Lung (tissue), 12 donors: ENCODE data around the gene PPP2R2C. TPM values are rescaled to one million over a fixed set of nuclear protein-coding genes. Genes with fewer than 3 reads are reported as not detected.

Experiments used
- ATAC-seq: fragments of 200-7000 bp; cut with Tn5 transposase; one replicate; pipeline ENCODE4 v1.9.1; 2020; ENCODE audit warnings: moderate number of reproducible peaks; ENCODE audit not compliant: insufficient read depth, low FRiP score
- DNase-seq, 3 donors: peaks; one replicate each; pipeline ENCODE4 v3.0.0-alpha.2; 2013 to 2017
- H3K27ac ChIP-seq, 2 donors: one replicate each; pipeline ENCODE4 v1.5.1; 2013; ENCODE audit warnings: mild to moderate bottlenecking in 2 of 2, moderate library complexity in 2 of 2, control low read depth in 1 of 2, inconsistent platforms in 1 of 2, low read depth in 1 of 2, low read length in 1 of 2
- H3K27me3 ChIP-seq, 3 donors: one replicate each; pipeline ENCODE4 v1.5.1; 2013; ENCODE audit warnings: low read length in 2 of 3; ENCODE audit not compliant: control insufficient read depth in 3 of 3, insufficient read depth in 3 of 3
- H3K36me3 ChIP-seq, 4 donors: one replicate each; pipeline ENCODE4 v1.5.1; 2013; ENCODE audit warnings: low read length in 4 of 4, mild to moderate bottlenecking in 1 of 4, moderate library complexity in 1 of 4; ENCODE audit not compliant: control insufficient read depth in 4 of 4, insufficient read depth in 4 of 4
- H3K4me1 ChIP-seq, 5 donors: one replicate each; pipeline ENCODE4 v1.5.1; 2013; ENCODE audit warnings: low read length in 5 of 5, mild to moderate bottlenecking in 2 of 5, moderate library complexity in 1 of 5; ENCODE audit not compliant: control insufficient read depth in 5 of 5, insufficient read depth in 5 of 5
- H3K4me3 ChIP-seq: one replicate; pipeline ENCODE4 v1.5.1; 2013; ENCODE audit warnings: mild to moderate bottlenecking, control low read depth, moderate library complexity
- H3K9ac ChIP-seq, 2 donors: one replicate each; pipeline ENCODE4 v1.5.1; 2013; ENCODE audit warnings: low read length in 2 of 2, control low read depth in 1 of 2; ENCODE audit not compliant: insufficient read depth in 1 of 2
- H3K9me3 ChIP-seq, 4 donors: one replicate each; pipeline ENCODE4 v1.5.1; 2013; ENCODE audit warnings: low read length in 3 of 4, mild to moderate bottlenecking in 1 of 4, moderate library complexity in 1 of 4; ENCODE audit not compliant: control insufficient read depth in 4 of 4, insufficient read depth in 3 of 4
- WGBS, 2 donors: extraction: QIAGEN DNeasy Blood & Tissue Kit; methylation state at CpG; one replicate each; pipeline ENCODE4 v1.1.7; 2013; 5-methylcytosine and 5-hydroxymethylcytosine counted together
- polyA plus RNA-seq, 2 donors: library from polyadenylated mRNA; stranded (reverse); fragments of 200-250 nt; gene quantifications; one replicate each; pipeline ENCODE4 v1.2.1, GENCODE V29; 2013
- total RNA-seq, 2 donors: library from RNA; depleted of rRNA in 1 of 2; stranded (reverse); fragments of >200 nt in 1 of 2; gene quantifications; one replicate each; pipeline ENCODE4 v1.2.1, GENCODE V29; 2014 to 2021
- TF ChIP-seq, protein P1 (sequence below): IDR thresholded peaks from 2 replicates; pipeline ENCODE4 v1.5.1; 2012; ENCODE audit warnings: mild to moderate bottlenecking; ENCODE audit errors: control extremely low read depth, extremely low read depth
- donor health status: control.
- donor health status: control.
- donor health status: Bipolar disorder and iron deficiency.
- donor health status: healthy.
- donor health status: DM: yes; HTN: yes; CAD: no.

The PPP2R2C gene
- total and polyA plus RNA-seq, 4 donors, result 0.03 to 0.57 (median 0.04) TPM

DNA sequence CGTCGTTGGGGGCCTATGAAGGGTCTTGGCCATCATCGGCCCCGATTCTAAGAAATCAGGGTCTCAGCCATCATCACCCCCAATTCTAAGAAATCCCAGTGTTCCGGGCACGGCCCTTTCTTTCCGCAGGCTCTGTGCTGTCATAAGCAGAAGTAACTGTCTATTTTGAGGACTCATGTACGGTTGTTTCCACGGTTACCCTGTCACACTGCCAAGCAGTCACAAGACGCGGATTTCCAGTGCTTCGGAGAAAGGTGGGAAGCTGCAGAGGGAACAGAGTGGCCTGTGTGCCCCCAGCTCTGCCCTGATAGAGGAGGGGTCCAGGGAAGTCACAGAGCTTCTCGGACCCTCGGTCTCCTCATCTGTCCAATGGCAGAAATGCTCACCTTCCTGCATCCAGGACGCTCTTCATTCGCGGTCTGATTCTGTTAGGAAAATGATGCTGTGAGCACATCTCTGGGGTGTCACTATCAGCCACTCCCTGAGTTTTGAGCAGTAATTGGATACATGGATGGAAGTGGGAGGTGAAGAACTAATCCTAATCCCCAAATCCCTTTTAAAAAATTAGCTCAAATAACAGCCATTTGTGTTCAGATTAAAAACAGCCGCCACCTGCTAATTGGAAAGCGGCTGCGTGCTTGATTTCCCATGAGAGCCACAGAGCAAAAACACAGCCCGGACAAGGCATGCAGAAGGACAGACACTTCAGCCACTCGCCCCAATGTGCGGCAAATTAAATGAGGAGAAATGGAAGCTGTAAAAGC lies 129.7 kb downstream of the PPP2R2C start:
- no peak for ATAC-seq
- no peak overlapping the region for H3K4me3 ChIP-seq
- peaks cover 0 to 10% (median 0%) of the 10 kb centered on the region in 4 donors for H3K9me3 ChIP-seq
- H3K9ac ChIP-seq, result no peak overlapping the region
- TF ChIP-seq, protein P1, sequence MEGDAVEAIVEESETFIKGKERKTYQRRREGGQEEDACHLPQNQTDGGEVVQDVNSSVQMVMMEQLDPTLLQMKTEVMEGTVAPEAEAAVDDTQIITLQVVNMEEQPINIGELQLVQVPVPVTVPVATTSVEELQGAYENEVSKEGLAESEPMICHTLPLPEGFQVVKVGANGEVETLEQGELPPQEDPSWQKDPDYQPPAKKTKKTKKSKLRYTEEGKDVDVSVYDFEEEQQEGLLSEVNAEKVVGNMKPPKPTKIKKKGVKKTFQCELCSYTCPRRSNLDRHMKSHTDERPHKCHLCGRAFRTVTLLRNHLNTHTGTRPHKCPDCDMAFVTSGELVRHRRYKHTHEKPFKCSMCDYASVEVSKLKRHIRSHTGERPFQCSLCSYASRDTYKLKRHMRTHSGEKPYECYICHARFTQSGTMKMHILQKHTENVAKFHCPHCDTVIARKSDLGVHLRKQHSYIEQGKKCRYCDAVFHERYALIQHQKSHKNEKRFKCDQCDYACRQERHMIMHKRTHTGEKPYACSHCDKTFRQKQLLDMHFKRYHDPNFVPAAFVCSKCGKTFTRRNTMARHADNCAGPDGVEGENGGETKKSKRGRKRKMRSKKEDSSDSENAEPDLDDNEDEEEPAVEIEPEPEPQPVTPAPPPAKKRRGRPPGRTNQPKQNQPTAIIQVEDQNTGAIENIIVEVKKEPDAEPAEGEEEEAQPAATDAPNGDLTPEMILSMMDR, result no peak
- peaks cover 0 to 18% (median 6%) of the 10 kb centered on the region in 3 donors for H3K27me3 ChIP-seq
- peak; percentile 49 to 72 (median 64) for DNase-seq
- no peaks in the 10 kb centered on the region for H3K36me3 ChIP-seq
- 61 to 64% methylated on average over 23 of the region's 23 CpGs for WGBS, 2 donors
- H3K27ac ChIP-seq, result no peak overlapping the region
- H3K4me1 ChIP-seq, result no peaks in the 10 kb centered on the region

DNA sequence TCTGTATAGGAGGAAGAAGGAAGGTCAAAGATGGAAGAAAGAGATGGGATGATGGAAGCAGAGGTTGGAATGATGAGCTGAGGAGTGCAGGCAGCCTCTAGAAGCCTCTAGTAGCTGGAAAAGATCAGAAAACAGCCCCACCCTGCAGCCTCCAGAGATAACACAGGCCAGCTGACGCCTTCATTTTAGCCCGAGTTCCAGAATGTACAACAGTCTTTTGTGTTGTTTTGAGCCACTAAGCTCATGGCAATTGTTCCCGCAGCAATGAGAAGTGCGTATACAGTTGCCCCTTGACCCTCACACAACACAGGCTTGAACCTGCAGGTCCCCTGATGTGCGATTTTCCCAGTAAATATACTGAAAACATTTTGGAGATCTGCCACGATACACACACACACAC lies 130.7 kb downstream of the PPP2R2C start:
- Histone ChIP-seq H3K9ac (no peak overlapping the region), H3K9me3 (peaks cover 0 to 10% (median 0%) of the 10 kb centered on the region in 4 donors), H3K27me3 (peaks cover 0 to 19% (median 7%) of the 10 kb centered on the region in 3 donors), H3K27ac (no peak overlapping the region), H3K36me3 (no peaks in the 10 kb centered on the region), H3K4me1 (no peaks in the 10 kb centered on the region), H3K4me3 (no peak overlapping the region)
- TF ChIP-seq, protein P1, result no peak
- DNase-seq, result no peak
- ATAC-seq, result no peak
- 71 to 75% methylated on average over 6 of the region's 6 CpGs for WGBS, 2 donors

DNA sequence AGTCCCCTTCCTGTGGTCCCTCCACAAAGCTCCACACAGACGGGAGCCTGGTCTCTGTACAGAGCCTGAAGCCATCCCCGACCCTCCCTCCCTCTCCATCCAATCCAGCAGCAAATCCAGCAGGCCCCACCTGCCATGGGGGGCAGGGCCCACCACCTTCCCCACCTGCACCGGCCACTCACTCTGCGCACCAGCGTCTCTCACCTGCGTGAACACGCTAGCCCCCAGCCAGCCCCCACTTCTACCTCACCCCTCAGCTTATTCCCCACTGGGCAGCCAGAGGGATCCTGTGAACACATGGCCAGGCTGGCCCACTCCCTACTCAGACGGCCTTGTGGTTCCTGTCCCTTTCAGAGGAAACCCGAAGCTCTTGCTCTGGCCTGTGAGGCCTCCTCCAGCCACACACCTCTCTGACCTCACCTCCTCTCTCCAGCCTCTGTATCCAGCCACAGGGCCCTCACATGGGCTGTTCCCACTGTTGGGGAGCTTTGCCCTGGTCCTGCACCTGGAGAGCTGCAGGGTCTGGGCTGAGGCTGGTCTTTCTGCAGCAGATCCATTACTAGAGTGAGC lies 131.9 kb downstream of the PPP2R2C start:
- peaks cover 0 to 8% (median 0%) of the 10 kb centered on the region in 4 donors for H3K9me3 ChIP-seq
- no peak for DNase-seq
- H3K36me3 ChIP-seq, result no peaks in the 10 kb centered on the region
- H3K27me3 ChIP-seq, result peaks cover 0 to 25% (median 7%) of the 10 kb centered on the region in 3 donors
- ATAC-seq, result no peak
- H3K4me1 ChIP-seq, result no peaks in the 10 kb centered on the region
- H3K9ac ChIP-seq, result no peak overlapping the region
- no peak overlapping the region for H3K4me3 ChIP-seq
- 63 to 73% methylated on average over 9 of the region's 9 CpGs for WGBS, 2 donors
- no peak overlapping the region for H3K27ac ChIP-seq
- TF ChIP-seq, protein P1, result no peak
